LNCAP (cell line): ENCODE measurements around the gene CD209.

Experiments used
- CTCF ChIP-seq: fragments of 450-650 bp; IDR thresholded peaks from 2 replicates; pipeline ENCODE4 v1.5.1; 2017; ENCODE audit warnings: mild to moderate bottlenecking

CD209 gene

GRCh38 chr19:7748171-7748570 lies 837 bp upstream of the CD209 start:
- TF ChIP-seq CTCF, result no peak

GRCh38 chr19:7744871-7745650 lies 2.3 kb downstream of the CD209 start:
- TF ChIP-seq CTCF, result no peak

- TF ChIP-seq CTCF, result no peak
Observed at GRCh38 chr19:7744199-7744786, 3.0 kb downstream of the CD209 start.

GRCh38 chr19:7743425-7743841 lies 3.9 kb downstream of the CD209 start:
- no peak for TF ChIP-seq CTCF

- no peak for TF ChIP-seq CTCF
Observed at GRCh38 chr19:7742991-7743390, 4.3 kb downstream of the CD209 start.

GRCh38 chr19:7742575-7742974 lies 4.8 kb downstream of the CD209 start:
- TF ChIP-seq CTCF, result no peak

- no peak for TF ChIP-seq CTCF
Observed at GRCh38 chr19:7740682-7741054, 6.7 kb downstream of the CD209 start.
